HepG2 (cell line): Measurements from ENCODE around the gene ID3. TPM values are rescaled to one million over a fixed set of nuclear protein-coding genes. Genes with fewer than 3 reads are reported as not detected.
A peak's percentile ranks its signal among the peaks of the same experiment; 100 is the strongest.

Source experiments
- EED ChIP-seq: sonication (generic); formaldehyde crosslinking; IDR thresholded peaks from 2 replicates; pipeline ENCODE4 v1.5.0; 2020; ENCODE audit warnings: mild to moderate bottlenecking, missing genetic modification reagents
- FOSL2 ChIP-seq: sonication (generic); formaldehyde crosslinking; IDR thresholded peaks from 2 replicates; pipeline ENCODE4 v1.4.0; 2020; ENCODE audit warnings: missing genetic modification reagents
- KDM1A ChIP-seq: IDR thresholded peaks from 2 replicates; pipeline ENCODE4 v1.6.1; 2016; ENCODE audit warnings: missing compliant biosample characterization
- MYC ChIP-seq: sonication (generic); formaldehyde crosslinking; IDR thresholded peaks from 2 replicates; pipeline ENCODE4 v1.9.0; 2021; ENCODE audit warnings: missing genetic modification reagents, borderline replicate concordance
- SKI ChIP-seq: fragments of 450-650 bp; IDR thresholded peaks from one replicate; pipeline ENCODE4 v1.6.1; 2018; ENCODE audit warnings: mild to moderate bottlenecking; ENCODE audit not compliant: partially characterized antibody
- TCF12 ChIP-seq, 2 experiments: fragments of 450-650 bp in 1 of 2; sonication (generic) in 1 of 2; formaldehyde crosslinking in 1 of 2; IDR thresholded peaks; 2 replicates each; pipeline versions ENCODE4 v1.6.1 to v1.8.0; 2017 to 2022; ENCODE audit warnings: antibody characterized with exemption in 1 of 2, mild to moderate bottlenecking in 1 of 2, missing genetic modification reagents in 1 of 2, moderate library complexity in 1 of 2
- ZBTB38 ChIP-seq: sonication (generic); formaldehyde crosslinking; IDR thresholded peaks from 2 replicates; pipeline ENCODE4 v1.5.1; 2020; ENCODE audit warnings: mild to moderate bottlenecking, missing genetic modification reagents
- polyA plus RNA-seq, 8 experiments: library from polyadenylated mRNA; depleted of rRNA in 3 of 8; stranded (reverse) in 7 of 8; unstranded in 1 of 8; fragments of >200 nt; fragmentation: Illumina TruSeq in 4 of 8; extraction: Trizol in 4 of 8; gene quantifications; 2 replicates each; pipeline versions ENCODE4 v1.2.1 to v1.2.3, GENCODE V29; 2011 to 2016; ENCODE audit warnings: low read depth in 4 of 8, missing spikeins in 1 of 8, mixed read lengths in 1 of 8; ENCODE audit not compliant: insufficient read depth in 1 of 8
- total RNA-seq, 5 experiments: library from RNA; depleted of rRNA; stranded (reverse); fragments of >200 nt; fragmentation: Illumina TruSeq; extraction: Trizol; gene quantifications; 2 replicates each; pipeline ENCODE4 v1.2.3, GENCODE V29; 2016; ENCODE audit warnings: low read depth in 1 of 5
- TF ChIP-seq, protein P1 (sequence below): sonication (generic); formaldehyde crosslinking; conservative IDR thresholded peaks from 2 replicates; pipeline ENCODE4 v1.4.0; 2020; ENCODE audit warnings: missing genetic modification reagents
- TF ChIP-seq, protein P2 (sequence below): sonication (generic); formaldehyde crosslinking; IDR thresholded peaks from 2 replicates; pipeline ENCODE4 v1.5.0; 2020; ENCODE audit warnings: missing genetic modification reagents, mild to moderate bottlenecking, borderline replicate concordance
- TF ChIP-seq, protein P3 (sequence below): sonication (generic); formaldehyde crosslinking; IDR thresholded peaks from 2 replicates; pipeline ENCODE4 v1.8.0; 2022; ENCODE audit warnings: mild to moderate bottlenecking, missing genetic modification reagents
- TF ChIP-seq, protein P4 (sequence below): sonication (generic); formaldehyde crosslinking; conservative IDR thresholded peaks from 2 replicates; pipeline ENCODE4 v1.4.0; 2020; ENCODE audit warnings: missing genetic modification reagents
- TF ChIP-seq, protein P5 (sequence below): sonication (generic); formaldehyde crosslinking; IDR thresholded peaks from 2 replicates; pipeline ENCODE4 v1.4.0; 2020; ENCODE audit warnings: missing genetic modification reagents
- TF ChIP-seq, protein P6 (sequence below): sonication (generic); formaldehyde crosslinking; IDR thresholded peaks from 2 replicates; pipeline ENCODE4 v1.4.0; 2020; ENCODE audit warnings: missing genetic modification reagents
- TF ChIP-seq, protein P7 (sequence below): IDR thresholded peaks from 2 replicates; pipeline ENCODE4 v1.4.0; 2020; ENCODE audit warnings: mild to moderate bottlenecking, missing genetic modification reagents

Gene ID3
- total and polyA plus RNA-seq, 2 of the 13 experiments (the other 11 are each of a cell fraction or from before 2014, with no cell fraction given) = 64.8 to 115 TPM

DNA sequence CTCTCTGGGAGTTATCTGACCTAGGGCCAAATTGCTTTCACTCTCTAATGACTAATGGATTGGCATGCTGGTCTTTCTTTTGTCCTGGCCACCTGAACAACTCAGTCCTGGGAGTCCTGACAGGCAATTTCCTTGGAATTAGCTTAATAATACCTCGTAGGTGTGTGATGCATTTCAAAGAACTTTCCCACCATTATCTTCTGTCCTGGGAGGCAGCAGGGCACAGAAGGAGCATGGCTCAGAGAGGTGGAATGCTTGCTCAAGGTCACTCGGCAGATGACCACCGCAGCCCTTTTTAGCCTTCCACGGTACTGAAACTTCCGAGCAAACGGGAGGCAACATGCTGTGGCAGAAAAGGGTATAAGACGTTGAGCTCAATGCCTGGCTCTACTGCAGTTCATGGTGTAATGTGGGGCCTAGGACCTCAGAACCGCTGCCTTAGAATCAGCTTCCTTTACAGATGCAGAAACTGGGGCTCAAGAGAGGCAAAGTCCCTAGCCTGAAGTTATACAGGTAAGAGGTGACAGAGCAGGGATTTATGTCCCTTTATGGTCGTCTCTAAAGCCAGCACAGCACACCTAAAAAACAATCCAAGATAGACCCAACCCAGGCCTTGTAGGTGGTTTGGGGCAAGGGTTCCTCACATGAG, 3.2 kb downstream of the ID3 start (continued):
- TF ChIP-seq, protein P1, sequence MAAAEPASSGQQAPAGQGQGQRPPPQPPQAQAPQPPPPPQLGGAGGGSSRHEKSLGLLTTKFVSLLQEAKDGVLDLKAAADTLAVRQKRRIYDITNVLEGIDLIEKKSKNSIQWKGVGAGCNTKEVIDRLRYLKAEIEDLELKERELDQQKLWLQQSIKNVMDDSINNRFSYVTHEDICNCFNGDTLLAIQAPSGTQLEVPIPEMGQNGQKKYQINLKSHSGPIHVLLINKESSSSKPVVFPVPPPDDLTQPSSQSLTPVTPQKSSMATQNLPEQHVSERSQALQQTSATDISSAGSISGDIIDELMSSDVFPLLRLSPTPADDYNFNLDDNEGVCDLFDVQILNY = no peak
- TF ChIP-seq KDM1A (0 out of 2 replicates have a peak, but pooled peaks have one; percentile 18), MYC (CRISPR knock-in tag) (no peak; the same call in 1 of the 2 replicates), ZBTB38 (CRISPR knock-in tag) (no peak), SKI (peak; percentile 15), EED (CRISPR knock-in tag) (no peak), TCF12 (IDR thresholded peaks at IDR 0.05) (no peak), TCF12 (CRISPR knock-in tag; IDR thresholded peaks at IDR 0.05) (no peak), FOSL2 (CRISPR knock-in tag) (peak; percentile 67)
- TF ChIP-seq, protein P2, sequence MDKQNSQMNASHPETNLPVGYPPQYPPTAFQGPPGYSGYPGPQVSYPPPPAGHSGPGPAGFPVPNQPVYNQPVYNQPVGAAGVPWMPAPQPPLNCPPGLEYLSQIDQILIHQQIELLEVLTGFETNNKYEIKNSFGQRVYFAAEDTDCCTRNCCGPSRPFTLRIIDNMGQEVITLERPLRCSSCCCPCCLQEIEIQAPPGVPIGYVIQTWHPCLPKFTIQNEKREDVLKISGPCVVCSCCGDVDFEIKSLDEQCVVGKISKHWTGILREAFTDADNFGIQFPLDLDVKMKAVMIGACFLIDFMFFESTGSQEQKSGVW (CRISPR knock-in tag) = no peak
- TF ChIP-seq, protein P3, sequence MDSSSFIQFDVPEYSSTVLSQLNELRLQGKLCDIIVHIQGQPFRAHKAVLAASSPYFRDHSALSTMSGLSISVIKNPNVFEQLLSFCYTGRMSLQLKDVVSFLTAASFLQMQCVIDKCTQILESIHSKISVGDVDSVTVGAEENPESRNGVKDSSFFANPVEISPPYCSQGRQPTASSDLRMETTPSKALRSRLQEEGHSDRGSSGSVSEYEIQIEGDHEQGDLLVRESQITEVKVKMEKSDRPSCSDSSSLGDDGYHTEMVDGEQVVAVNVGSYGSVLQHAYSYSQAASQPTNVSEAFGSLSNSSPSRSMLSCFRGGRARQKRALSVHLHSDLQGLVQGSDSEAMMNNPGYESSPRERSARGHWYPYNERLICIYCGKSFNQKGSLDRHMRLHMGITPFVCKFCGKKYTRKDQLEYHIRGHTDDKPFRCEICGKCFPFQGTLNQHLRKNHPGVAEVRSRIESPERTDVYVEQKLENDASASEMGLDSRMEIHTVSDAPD (CRISPR knock-in tag) = no peak
- TF ChIP-seq, protein P4, sequence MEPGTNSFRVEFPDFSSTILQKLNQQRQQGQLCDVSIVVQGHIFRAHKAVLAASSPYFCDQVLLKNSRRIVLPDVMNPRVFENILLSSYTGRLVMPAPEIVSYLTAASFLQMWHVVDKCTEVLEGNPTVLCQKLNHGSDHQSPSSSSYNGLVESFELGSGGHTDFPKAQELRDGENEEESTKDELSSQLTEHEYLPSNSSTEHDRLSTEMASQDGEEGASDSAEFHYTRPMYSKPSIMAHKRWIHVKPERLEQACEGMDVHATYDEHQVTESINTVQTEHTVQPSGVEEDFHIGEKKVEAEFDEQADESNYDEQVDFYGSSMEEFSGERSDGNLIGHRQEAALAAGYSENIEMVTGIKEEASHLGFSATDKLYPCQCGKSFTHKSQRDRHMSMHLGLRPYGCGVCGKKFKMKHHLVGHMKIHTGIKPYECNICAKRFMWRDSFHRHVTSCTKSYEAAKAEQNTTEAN (CRISPR knock-in tag) = no peak
- TF ChIP-seq, protein P5, sequence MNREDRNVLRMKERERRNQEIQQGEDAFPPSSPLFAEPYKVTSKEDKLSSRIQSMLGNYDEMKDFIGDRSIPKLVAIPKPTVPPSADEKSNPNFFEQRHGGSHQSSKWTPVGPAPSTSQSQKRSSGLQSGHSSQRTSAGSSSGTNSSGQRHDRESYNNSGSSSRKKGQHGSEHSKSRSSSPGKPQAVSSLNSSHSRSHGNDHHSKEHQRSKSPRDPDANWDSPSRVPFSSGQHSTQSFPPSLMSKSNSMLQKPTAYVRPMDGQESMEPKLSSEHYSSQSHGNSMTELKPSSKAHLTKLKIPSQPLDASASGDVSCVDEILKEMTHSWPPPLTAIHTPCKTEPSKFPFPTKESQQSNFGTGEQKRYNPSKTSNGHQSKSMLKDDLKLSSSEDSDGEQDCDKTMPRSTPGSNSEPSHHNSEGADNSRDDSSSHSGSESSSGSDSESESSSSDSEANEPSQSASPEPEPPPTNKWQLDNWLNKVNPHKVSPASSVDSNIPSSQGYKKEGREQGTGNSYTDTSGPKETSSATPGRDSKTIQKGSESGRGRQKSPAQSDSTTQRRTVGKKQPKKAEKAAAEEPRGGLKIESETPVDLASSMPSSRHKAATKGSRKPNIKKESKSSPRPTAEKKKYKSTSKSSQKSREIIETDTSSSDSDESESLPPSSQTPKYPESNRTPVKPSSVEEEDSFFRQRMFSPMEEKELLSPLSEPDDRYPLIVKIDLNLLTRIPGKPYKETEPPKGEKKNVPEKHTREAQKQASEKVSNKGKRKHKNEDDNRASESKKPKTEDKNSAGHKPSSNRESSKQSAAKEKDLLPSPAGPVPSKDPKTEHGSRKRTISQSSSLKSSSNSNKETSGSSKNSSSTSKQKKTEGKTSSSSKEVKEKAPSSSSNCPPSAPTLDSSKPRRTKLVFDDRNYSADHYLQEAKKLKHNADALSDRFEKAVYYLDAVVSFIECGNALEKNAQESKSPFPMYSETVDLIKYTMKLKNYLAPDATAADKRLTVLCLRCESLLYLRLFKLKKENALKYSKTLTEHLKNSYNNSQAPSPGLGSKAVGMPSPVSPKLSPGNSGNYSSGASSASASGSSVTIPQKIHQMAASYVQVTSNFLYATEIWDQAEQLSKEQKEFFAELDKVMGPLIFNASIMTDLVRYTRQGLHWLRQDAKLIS (CRISPR knock-in tag) = no peak
- TF ChIP-seq, protein P6, sequence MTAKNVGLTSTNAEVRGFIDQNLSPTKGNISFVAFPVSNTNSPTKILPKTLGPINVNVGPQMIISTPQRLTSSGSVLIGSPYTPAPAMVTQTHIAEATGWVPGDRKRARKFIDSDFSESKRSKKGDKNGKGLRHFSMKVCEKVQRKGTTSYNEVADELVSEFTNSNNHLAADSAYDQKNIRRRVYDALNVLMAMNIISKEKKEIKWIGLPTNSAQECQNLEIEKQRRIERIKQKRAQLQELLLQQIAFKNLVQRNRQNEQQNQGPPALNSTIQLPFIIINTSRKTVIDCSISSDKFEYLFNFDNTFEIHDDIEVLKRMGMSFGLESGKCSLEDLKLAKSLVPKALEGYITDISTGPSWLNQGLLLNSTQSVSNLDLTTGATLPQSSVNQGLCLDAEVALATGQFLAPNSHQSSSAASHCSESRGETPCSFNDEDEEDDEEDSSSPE = 0 out of 2 replicates have a peak, but pooled peaks have one; percentile 50
- TF ChIP-seq, protein P7, sequence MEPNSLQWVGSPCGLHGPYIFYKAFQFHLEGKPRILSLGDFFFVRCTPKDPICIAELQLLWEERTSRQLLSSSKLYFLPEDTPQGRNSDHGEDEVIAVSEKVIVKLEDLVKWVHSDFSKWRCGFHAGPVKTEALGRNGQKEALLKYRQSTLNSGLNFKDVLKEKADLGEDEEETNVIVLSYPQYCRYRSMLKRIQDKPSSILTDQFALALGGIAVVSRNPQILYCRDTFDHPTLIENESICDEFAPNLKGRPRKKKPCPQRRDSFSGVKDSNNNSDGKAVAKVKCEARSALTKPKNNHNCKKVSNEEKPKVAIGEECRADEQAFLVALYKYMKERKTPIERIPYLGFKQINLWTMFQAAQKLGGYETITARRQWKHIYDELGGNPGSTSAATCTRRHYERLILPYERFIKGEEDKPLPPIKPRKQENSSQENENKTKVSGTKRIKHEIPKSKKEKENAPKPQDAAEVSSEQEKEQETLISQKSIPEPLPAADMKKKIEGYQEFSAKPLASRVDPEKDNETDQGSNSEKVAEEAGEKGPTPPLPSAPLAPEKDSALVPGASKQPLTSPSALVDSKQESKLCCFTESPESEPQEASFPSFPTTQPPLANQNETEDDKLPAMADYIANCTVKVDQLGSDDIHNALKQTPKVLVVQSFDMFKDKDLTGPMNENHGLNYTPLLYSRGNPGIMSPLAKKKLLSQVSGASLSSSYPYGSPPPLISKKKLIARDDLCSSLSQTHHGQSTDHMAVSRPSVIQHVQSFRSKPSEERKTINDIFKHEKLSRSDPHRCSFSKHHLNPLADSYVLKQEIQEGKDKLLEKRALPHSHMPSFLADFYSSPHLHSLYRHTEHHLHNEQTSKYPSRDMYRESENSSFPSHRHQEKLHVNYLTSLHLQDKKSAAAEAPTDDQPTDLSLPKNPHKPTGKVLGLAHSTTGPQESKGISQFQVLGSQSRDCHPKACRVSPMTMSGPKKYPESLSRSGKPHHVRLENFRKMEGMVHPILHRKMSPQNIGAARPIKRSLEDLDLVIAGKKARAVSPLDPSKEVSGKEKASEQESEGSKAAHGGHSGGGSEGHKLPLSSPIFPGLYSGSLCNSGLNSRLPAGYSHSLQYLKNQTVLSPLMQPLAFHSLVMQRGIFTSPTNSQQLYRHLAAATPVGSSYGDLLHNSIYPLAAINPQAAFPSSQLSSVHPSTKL = peak; percentile 52
